Common myeloid progenitor, CD34-positive (primary cell): ENCODE measurements around the gene SLC2A6.

Source experiments
- CTCF ChIA-PET: fragments of 350-600 bp; sonication (Branson Sonifier 250); formaldehyde crosslinking; loops from one replicate; lab custom pipeline; 2021; ENCODE audit warnings: antibody characterized with exemption; lab: Charles Lee
- POLR2A ChIA-PET: fragments of 350-600 bp; sonication (Branson Sonifier 250); formaldehyde crosslinking; loops from one replicate; lab custom pipeline; 2021; ENCODE audit warnings: antibody characterized with exemption; lab: Charles Lee
- DNase-seq, 3 donors: peaks; one replicate each; pipeline versions ENCODE4 v3.0.0 to v3.0.0-alpha.2; 2013
- H3K27ac ChIP-seq, 2 experiments: 1 replicate in 1 of 2; 2 replicates in 1 of 2; pipeline ENCODE4 v1.7.0; 2013; ENCODE audit warnings: inconsistent platforms in 2 of 2, low read length in 2 of 2, mild to moderate bottlenecking in 2 of 2, low read depth in 1 of 2, moderate library complexity in 1 of 2; ENCODE audit not compliant: severe bottlenecking in 2 of 2, insufficient read depth in 1 of 2, poor library complexity in 1 of 2
- H3K27me3 ChIP-seq, 5 experiments: replicated peaks in 2 of 5; 1 replicate in 3 of 5; 2 replicates in 2 of 5; pipeline versions ENCODE4 v1.6.1 to v1.7.0; 2013; ENCODE audit warnings: low read length in 4 of 5, mild to moderate bottlenecking in 2 of 5, moderate library complexity in 2 of 5, inconsistent platforms in 1 of 5; ENCODE audit not compliant: insufficient read depth in 5 of 5, control insufficient read depth in 4 of 5
- H3K36me3 ChIP-seq, 4 experiments: 1 replicate in 2 of 4; 2 replicates in 2 of 4; pipeline versions ENCODE4 v1.6.1 to v1.7.0; 2013; ENCODE audit warnings: low read length in 3 of 4, control low read depth in 1 of 4, mild to moderate bottlenecking in 1 of 4; ENCODE audit not compliant: control insufficient read depth in 4 of 4, insufficient read depth in 4 of 4
- H3K4me1 ChIP-seq, 4 experiments: 1 replicate in 3 of 4; 2 replicates in 1 of 4; pipeline versions ENCODE4 v1.6.1 to v1.7.1; 2013; ENCODE audit warnings: low read length in 3 of 4, mild to moderate bottlenecking in 3 of 4, control low read depth in 1 of 4, inconsistent platforms in 1 of 4, moderate library complexity in 1 of 4; ENCODE audit not compliant: control insufficient read depth in 4 of 4, insufficient read depth in 4 of 4; ENCODE audit errors: control extremely low read depth in 1 of 4
- H3K4me3 ChIP-seq, 7 experiments: 1 replicate in 4 of 7; 2 replicates in 3 of 7; pipeline versions ENCODE4 v1.5.1 to v1.7.0; 2013; ENCODE audit warnings: mild to moderate bottlenecking in 7 of 7, low read length in 6 of 7, moderate library complexity in 6 of 7, inconsistent platforms in 2 of 7, low read depth in 2 of 7, control low read depth in 1 of 7; ENCODE audit not compliant: insufficient read depth in 4 of 7, control insufficient read depth in 1 of 7; ENCODE audit errors: extremely low read depth in 1 of 7
- H3K9me3 ChIP-seq, 5 experiments: 1 replicate in 4 of 5; 2 replicates in 1 of 5; pipeline versions ENCODE4 v1.6.1 to v1.7.1; 2013; ENCODE audit warnings: low read length in 4 of 5, mild to moderate bottlenecking in 2 of 5, inconsistent platforms in 1 of 5, low read depth in 1 of 5, moderate library complexity in 1 of 5; ENCODE audit not compliant: control insufficient read depth in 4 of 5, insufficient read depth in 2 of 5; ENCODE audit errors: control extremely low read depth in 1 of 5
- WGBS: methylation state at CpG from one replicate; pipeline ENCODE4 v1.1.5; 2013; ENCODE audit not compliant: insufficient coverage; 5-methylcytosine and 5-hydroxymethylcytosine counted together

SLC2A6 gene

DNA sequence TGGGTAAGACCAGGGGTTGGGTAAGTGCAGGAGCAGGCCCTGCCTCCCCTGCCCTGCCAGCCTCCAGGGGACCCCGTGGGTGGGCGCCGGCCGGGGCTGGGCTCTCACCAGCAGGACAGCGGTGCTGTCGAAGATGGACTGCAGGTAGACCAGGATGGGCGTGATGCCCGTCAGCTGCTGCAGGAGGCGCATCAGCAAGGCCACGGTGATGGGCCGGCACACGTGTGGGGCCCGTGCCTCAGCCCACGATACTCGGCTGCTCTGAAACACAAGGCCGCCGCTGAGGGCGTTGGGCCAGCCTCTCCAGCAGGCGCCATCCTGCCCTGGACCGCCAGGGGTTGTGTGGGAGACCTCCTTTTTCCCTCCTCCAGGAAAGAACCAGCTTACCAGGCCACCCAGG, 4.0 kb downstream of the SLC2A6 start:
- CTCF ChIA-PET, result interaction anchor here (1.2 to 1.3 kb wide), 3 partner anchors 9 to 21 kb away, joined by 3 to 5 read pairs (median 4); partner anchors contain the start of gene CACFD1
- peak in 2 of 3 donors; percentile 36 to 59 for DNase-seq
- Histone ChIP-seq H3K4me1 (peaks cover 3 to 90% (median 74%) of the 10 kb centered on the region in 4 experiments), H3K4me3 (peak overlapping the region in 2 of 7 experiments; percentile 16 to 24), H3K27me3 (no peaks in the 10 kb centered on the region), H3K36me3 (peaks cover 0 to 24% (median 0%) of the 10 kb centered on the region in 4 experiments), H3K9me3 (no peaks in the 10 kb centered on the region), H3K27ac (no peak overlapping the region)
- POLR2A ChIA-PET, result interaction anchor here (0.6 to 0.8 kb wide), 4 partner anchors 13 to 418 kb away, joined by 3 read pairs; no protein-coding TSS in a partner anchor
- WGBS, result 57% methylated on average over 16 of the region's 20 CpGs

DNA sequence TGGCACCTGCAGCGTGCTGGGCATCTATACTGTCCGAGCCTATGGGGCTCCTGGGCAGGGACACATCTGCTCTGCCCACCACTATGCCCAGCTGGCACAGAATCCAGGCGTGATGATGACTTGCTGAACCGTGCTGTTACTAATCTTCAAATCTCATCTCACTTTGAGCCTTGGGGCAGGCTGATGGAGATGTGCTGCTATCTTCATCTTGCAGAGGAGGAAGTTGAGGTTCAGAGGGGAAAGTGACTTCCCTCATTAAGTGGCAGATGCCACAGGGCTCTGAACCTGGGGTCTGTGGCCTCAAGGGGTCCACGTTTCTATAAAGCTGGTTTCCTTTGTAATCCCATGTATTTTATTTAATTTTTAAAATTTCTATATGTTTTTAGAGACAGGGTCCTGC, 4.7 kb downstream of the SLC2A6 start:
- no peaks in the 10 kb centered on the region for H3K27me3 ChIP-seq
- no peaks in the 10 kb centered on the region for H3K9me3 ChIP-seq
- 0% methylated on average over 3 of the region's 5 CpGs for WGBS
- no peak overlapping the region for H3K27ac ChIP-seq
- DNase-seq, result peak; percentile 95 to 99 (median 98)
- peaks cover 0 to 83% (median 69%) of the 10 kb centered on the region in 4 experiments for H3K4me1 ChIP-seq
- ChIA-PET CTCF (interaction anchor here (0.8 to 1.3 kb wide), 4 partner anchors 10 to 21 kb away, joined by 3 to 5 read pairs (median 4); partner anchors contain the start of gene CACFD1), POLR2A (interaction anchor here (0.5 to 1.1 kb wide), 6 partner anchors 13 to 417 kb away, joined by 3 to 4 read pairs (median 3); partner anchors contain the start of gene STKLD1)
- H3K36me3 ChIP-seq, result peaks cover 0 to 24% (median 0%) of the 10 kb centered on the region in 4 experiments
- H3K4me3 ChIP-seq, result peak overlapping the region in 2 of 7 experiments; percentile 38 to 40

- H3K27me3 ChIP-seq, result no peaks in the 10 kb centered on the region
- no peak overlapping the region for H3K27ac ChIP-seq
- WGBS, result 82% methylated on average over 17 of the region's 20 CpGs
- peaks cover 0 to 24% (median 0%) of the 10 kb centered on the region in 4 experiments for H3K36me3 ChIP-seq
- H3K4me1 ChIP-seq, result peaks cover 0 to 79% (median 65%) of the 10 kb centered on the region in 4 experiments
- DNase-seq, result no peak
- POLR2A ChIA-PET, result interaction anchor here (1.1 kb wide), 1 partner anchor 97 kb away, joined by 3 read pairs; the partner anchor contains the start of gene STKLD1
- H3K9me3 ChIP-seq, result no peaks in the 10 kb centered on the region
- CTCF ChIA-PET, result interaction anchor here (0.8 to 1.3 kb wide), 3 partner anchors 9 to 20 kb away, joined by 3 to 4 read pairs (median 4); partner anchors contain the start of gene CACFD1
- peak overlapping the region in 2 of 7 experiments; percentile 38 to 40 for H3K4me3 ChIP-seq
These were observed 5.2 kb downstream of the SLC2A6 start for GRCh38 chr9:133473743-133474142.

DNA sequence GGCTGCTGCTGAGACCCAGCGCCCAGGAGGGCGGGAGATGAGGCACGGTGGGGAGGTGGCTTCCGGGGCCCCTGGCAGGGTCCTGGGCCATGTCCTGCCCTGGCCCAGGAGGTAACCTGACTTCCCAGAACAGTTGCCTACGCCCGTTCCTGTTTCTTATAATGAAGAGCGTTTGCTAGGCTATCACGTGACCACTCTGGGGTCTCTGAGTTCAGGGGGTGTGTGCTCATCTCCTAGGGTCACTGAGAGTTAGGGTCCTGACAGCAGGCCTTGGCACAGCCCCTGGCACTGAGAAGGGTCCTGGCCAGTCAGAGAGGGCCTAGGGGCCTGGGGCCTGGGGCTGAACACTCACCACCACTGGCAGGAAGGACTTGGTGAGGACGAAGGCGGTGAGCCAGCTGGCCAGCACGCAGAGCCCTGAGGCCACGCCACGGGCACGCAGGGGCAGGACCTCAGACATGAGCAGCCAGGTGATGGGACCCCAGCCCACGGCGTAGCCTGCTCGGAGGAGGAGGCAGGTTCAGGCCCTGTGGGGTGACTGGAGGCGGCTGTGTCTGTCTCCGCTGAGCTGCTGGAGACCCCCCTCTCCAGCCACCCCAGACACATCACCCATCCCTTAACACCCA, 6.0 kb downstream of the SLC2A6 start:
- CTCF ChIA-PET, result no interaction called here
- H3K36me3 ChIP-seq, result peaks cover 0 to 24% (median under 1%) of the 10 kb centered on the region in 4 experiments
- WGBS, result 53% methylated on average over 11 of the region's 19 CpGs
- no peak overlapping the region for H3K27ac ChIP-seq
- no peaks in the 10 kb centered on the region for H3K9me3 ChIP-seq
- no peaks in the 10 kb centered on the region for H3K27me3 ChIP-seq
- H3K4me3 ChIP-seq, result no peak overlapping the region
- H3K4me1 ChIP-seq, result peaks cover 0 to 70% (median 56%) of the 10 kb centered on the region in 4 experiments
- no peak for DNase-seq
- POLR2A ChIA-PET, result no interaction called here

DNA sequence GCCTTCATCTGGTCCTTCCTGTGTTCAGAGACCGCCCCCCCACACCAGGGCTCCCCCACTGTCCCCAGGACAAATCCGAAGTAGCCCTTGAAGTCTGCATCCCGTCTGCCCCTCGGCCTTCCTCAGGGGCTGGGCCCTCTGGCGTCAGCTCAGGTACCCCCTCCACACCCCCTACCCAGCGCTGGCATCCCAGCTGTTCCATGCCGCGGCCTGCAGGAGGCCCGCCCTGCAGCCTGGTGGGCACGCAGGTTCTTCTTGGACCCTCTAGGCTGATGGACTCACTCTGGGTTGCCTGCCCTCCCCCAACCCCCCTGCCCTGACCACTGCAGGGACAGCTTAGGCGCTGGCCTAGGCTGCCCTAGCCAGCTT, 6.6 kb downstream of the SLC2A6 start:
- Histone ChIP-seq H3K4me1 (peaks cover 0 to 64% (median 51%) of the 10 kb centered on the region in 4 experiments), H3K4me3 (no peak overlapping the region), H3K36me3 (peaks cover 0 to 24% (median 2%) of the 10 kb centered on the region in 4 experiments), H3K27me3 (no peaks in the 10 kb centered on the region), H3K9me3 (no peaks in the 10 kb centered on the region), H3K27ac (no peak overlapping the region)
- ChIA-PET POLR2A (no interaction called here), CTCF (no interaction called here)
- DNase-seq, result no peak
- 100% methylated on average over 6 of the region's 11 CpGs for WGBS

- Histone ChIP-seq H3K4me3 (no peak overlapping the region), H3K9me3 (no peaks in the 10 kb centered on the region), H3K27me3 (no peaks in the 10 kb centered on the region), H3K4me1 (peaks cover 0 to 60% (median 48%) of the 10 kb centered on the region in 4 experiments), H3K36me3 (peaks cover 0 to 23% (median 2%) of the 10 kb centered on the region in 4 experiments), H3K27ac (no peak overlapping the region)
- ChIA-PET CTCF (no interaction called here), POLR2A (no interaction called here)
- DNase-seq, result no peak
- WGBS, result 91% methylated on average over 26 of the region's 27 CpGs
These were observed 7.2 kb downstream of the SLC2A6 start for GRCh38 chr9:133471551-133472276.
